Sigmoid colon (tissue), 7 donors: ENCODE measurements around the gene GPHN. TPM values are rescaled to one million over a fixed set of nuclear protein-coding genes. Genes with fewer than 3 reads are reported as not detected.

ENCODE experiments used
- DNase-seq: peaks from one replicate; pipeline ENCODE4 v3.0.0-alpha.2; 2019
- H3K27ac ChIP-seq, 4 donors: fragments of 200-600 bp; sonication (generic); one replicate each; pipeline ENCODE4 v1.5.1; 2016 to 2019; ENCODE audit warnings: mild to moderate bottlenecking in 1 of 4
- H3K27me3 ChIP-seq, 3 donors: fragments of 200-600 bp; sonication (generic); one replicate each; pipeline ENCODE4 v1.5.1; 2019; ENCODE audit warnings: mild to moderate bottlenecking in 1 of 3
- H3K36me3 ChIP-seq, 4 donors: fragments of 200-600 bp; sonication (generic); one replicate each; pipeline ENCODE4 v1.5.1; 2016 to 2019
- H3K4me1 ChIP-seq, 4 donors: fragments of 200-600 bp; sonication (generic); one replicate each; pipeline ENCODE4 v1.5.1; 2017 to 2019
- H3K4me3 ChIP-seq, 4 donors: fragments of 200-600 bp; sonication (generic); one replicate each; pipeline ENCODE4 v1.5.1; 2017 to 2019; ENCODE audit warnings: mild to moderate bottlenecking in 2 of 4, moderate library complexity in 1 of 4
- H3K9me3 ChIP-seq, 4 donors: fragments of 200-600 bp in 3 of 4; sonication (generic) in 3 of 4; one replicate each; pipeline versions ENCODE4 v1.5.1 to v1.6.1; 2013 to 2019
- CTCF ChIP-seq, 4 experiments: fragments of 450-650 bp in 3 of 4; fragments of 200-600 bp in 1 of 4; IDR thresholded peaks; one replicate each; pipeline ENCODE4 v1.5.1; 2016 to 2019; ENCODE audit warnings: antibody characterized with exemption in 4 of 4, mild to moderate bottlenecking in 3 of 4, moderate library complexity in 2 of 4
- EP300 ChIP-seq, 4 donors: sonication (generic); formaldehyde crosslinking; IDR thresholded peaks; one replicate each; pipeline ENCODE4 v1.6.1; 2017; ENCODE audit warnings: antibody characterized with exemption in 4 of 4
- POLR2A ChIP-seq, 2 donors: fragments of 450-650 bp; IDR thresholded peaks; one replicate each; pipeline ENCODE4 v1.6.1; 2016; ENCODE audit warnings: antibody characterized with exemption in 2 of 2, mild to moderate bottlenecking in 2 of 2, moderate library complexity in 2 of 2
- POLR2AphosphoS5 ChIP-seq, 4 donors: sonication (generic); formaldehyde crosslinking; IDR thresholded peaks; one replicate each; pipeline ENCODE4 v1.6.1; 2017; ENCODE audit warnings: antibody characterized with exemption in 4 of 4
- WGBS, 2 donors: extraction: QIAGEN DNeasy Blood & Tissue Kit; methylation state at CpG; one replicate each; pipeline ENCODE4 v1.1.7; 2013; 5-methylcytosine and 5-hydroxymethylcytosine counted together
- intact Hi-C: fragments of 100-400 bp; cut with DNase I; formaldehyde crosslinking; loops from one replicate; pipeline ENCODE4 v1.15.1; 2023
- polyA plus RNA-seq, 3 donors: library from polyadenylated mRNA; stranded (reverse); fragments of 200-250 nt; gene quantifications; one replicate each; pipeline ENCODE4 v1.2.3, GENCODE V29; 2013
- total RNA-seq, 4 donors: library from RNA; depleted of rRNA; stranded (reverse); fragments of >200 nt; gene quantifications; one replicate each; pipeline ENCODE4 v1.1.0, GENCODE V29; 2016
- donor health status: healthy with polysubstance abuse.
- donor health status: Bipolar disorder and iron deficiency.
- donor health status: healthy.

Gene GPHN
- 10 to 100 TPM; 13.4 to 20.3 (median 14.9) TPM for total RNA-seq
- polyA plus RNA-seq: 10 to 100 TPM in 2 of 3 donors, 1 to 10 TPM in 1; 5.4 to 17.3 (median 10.2) TPM

- 0 to 1% methylated on average over 91 of the region's 91 CpGs for WGBS, 2 donors
- H3K4me1 ChIP-seq: peaks cover 0 to 19% (median 12%) of the 10 kb centered on the region in 4 donors
- H3K36me3 ChIP-seq: no peaks in the 10 kb centered on the region
- intact Hi-C loops: loop anchor here (2.0 to 5.0 kb wide), 2 partner anchors 733 to 1096 kb away; partner anchors contain the start of genes FUT8 and PALS1
- peak; percentile 85 to 98 (median 90) for TF ChIP-seq POLR2AphosphoS5 (IDR thresholded peaks at IDR 0.05)
- peak in 1 of 4 experiments; percentile 20 for TF ChIP-seq CTCF (IDR thresholded peaks at IDR 0.05)
- TF ChIP-seq POLR2A (IDR thresholded peaks at IDR 0.05): peak; percentile 50 to 73
- TF ChIP-seq EP300 (IDR thresholded peaks at IDR 0.05): no peak
- peak within 1 kb of the TSS; percentile 91 to 96 (median 93) for H3K27ac ChIP-seq
- peak; percentile 98 for DNase-seq
- H3K9me3 ChIP-seq: no peaks in the 10 kb centered on the region
- no peaks in the 10 kb centered on the region for H3K27me3 ChIP-seq
- peak within 1 kb of the TSS; percentile 52 to 97 (median 82) for H3K4me3 ChIP-seq
Measured at GRCh38 chr14:66507722-66508546, at the start of gene GPHN. GPHN (plus strand) TSS chr14:66508147.

- H3K27ac ChIP-seq: no peak overlapping the region
- H3K9me3 ChIP-seq: no peaks in the 10 kb centered on the region
- intact Hi-C loops: no loop called here
- no peaks in the 10 kb centered on the region for H3K27me3 ChIP-seq
- DNase-seq: no peak
- no peak overlapping the region for H3K4me3 ChIP-seq
- no peak for TF ChIP-seq POLR2A (IDR thresholded peaks at IDR 0.05)
- no peak for TF ChIP-seq POLR2AphosphoS5 (IDR thresholded peaks at IDR 0.05)
- TF ChIP-seq EP300 (IDR thresholded peaks at IDR 0.05): no peak
- no peak for TF ChIP-seq CTCF (IDR thresholded peaks at IDR 0.05)
- H3K4me1 ChIP-seq: no peaks in the 10 kb centered on the region
- H3K36me3 ChIP-seq: no peaks in the 10 kb centered on the region
Measured at GRCh38 chr14:66459603-66460002, 48.3 kb upstream of the GPHN start.

GRCh38 chr14:66464261-66464660 is 43.7 kb upstream of the GPHN start:
- TF ChIP-seq CTCF (IDR thresholded peaks at IDR 0.05) (no peak), POLR2A (IDR thresholded peaks at IDR 0.05) (no peak), POLR2AphosphoS5 (IDR thresholded peaks at IDR 0.05) (no peak), EP300 (IDR thresholded peaks at IDR 0.05) (no peak)

GRCh38 chr14:66468778-66469367 is 39.1 kb upstream of the GPHN start:
- WGBS, 2 donors: 95 to 96% methylated on average over 2 of the region's 2 CpGs
- DNase-seq: no peak
- no peaks in the 10 kb centered on the region for H3K36me3 ChIP-seq
- no peak for TF ChIP-seq POLR2A (IDR thresholded peaks at IDR 0.05)
- peaks cover 0 to 2% (median 0%) of the 10 kb centered on the region in 4 donors for H3K9me3 ChIP-seq
- no peak overlapping the region for H3K27ac ChIP-seq
- no peak overlapping the region for H3K4me3 ChIP-seq
- no peaks in the 10 kb centered on the region for H3K27me3 ChIP-seq
- intact Hi-C loops: no loop called here
- H3K4me1 ChIP-seq: no peaks in the 10 kb centered on the region

More at GRCh38 chr14:66464261-66464660, 43.7 kb upstream of the GPHN start:
- H3K36me3 ChIP-seq: no peaks in the 10 kb centered on the region
- no peak overlapping the region for H3K27ac ChIP-seq
- H3K4me1 ChIP-seq: no peaks in the 10 kb centered on the region
- no peaks in the 10 kb centered on the region for H3K27me3 ChIP-seq
- H3K9me3 ChIP-seq: no peaks in the 10 kb centered on the region
- intact Hi-C loops: no loop called here
- WGBS, 2 donors: 96 to 98% methylated on average over 3 of the region's 3 CpGs
- no peak for DNase-seq
- no peak overlapping the region for H3K4me3 ChIP-seq

GRCh38 chr14:66471584-66471983 is 36.4 kb upstream of the GPHN start:
- Histone ChIP-seq H3K4me1 (no peaks in the 10 kb centered on the region), H3K27me3 (no peaks in the 10 kb centered on the region), H3K9me3 (peaks cover 0 to 2% (median 0%) of the 10 kb centered on the region in 4 donors), H3K4me3 (no peak overlapping the region), H3K27ac (no peak overlapping the region), H3K36me3 (no peaks in the 10 kb centered on the region)
- DNase-seq: no peak
- WGBS, 2 donors: 89 to 91% methylated on average over 4 of the region's 4 CpGs
- intact Hi-C loops: no loop called here
- TF ChIP-seq POLR2AphosphoS5 (IDR thresholded peaks at IDR 0.05) (no peak), CTCF (IDR thresholded peaks at IDR 0.05) (no peak), EP300 (IDR thresholded peaks at IDR 0.05) (no peak), POLR2A (IDR thresholded peaks at IDR 0.05) (no peak)
